A549 treated with CORT108297 at 1 μM for 4 hours (cell line): Measurements from ENCODE around the gene NUDT4B. TPM values are rescaled to one million over a fixed set of nuclear protein-coding genes. Genes with fewer than 3 reads are reported as not detected.

Experiments used
- total RNA-seq: library from RNA; stranded (reverse); fragments of 200-300 nt; extraction: Qiagen RNA extraction; gene quantifications from 5 replicates; pipeline ENCODE4 v1.2.3, GENCODE V29; 2022

The NUDT4B gene
- total RNA-seq = 0.35 to 3.2 TPM (median 1.6 TPM) in 5 replicates

GRCh38 chr1:148748563-148749334 lies at the start of gene NUDT4B:
TSS of gene NUDT4B (plus strand) at chr1:148748774. CDS start at chr1:148748953, 179 bp downstream.

Other genes starting within 250 kb of the NUDT4B start
- gene NBPF14, start 152.8 kb upstream of the NUDT4B start, total RNA-seq = 11.9 to 15.8 TPM (median 15.6 TPM) in 5 replicates
- 5.5 to 8.1 TPM (median 6.6 TPM) in 5 replicates for gene PDE4DIP, start 95.7 kb downstream of the NUDT4B start, total RNA-seq